ENCODE results near the gene GSG1L.

The GSG1L gene

GRCh38 chr16:27840311-27841060 lies 223.0 kb downstream of the GSG1L start:
- DNase-seq, result no peak

- DNase-seq, result no peak
Measured at GRCh38 chr16:27839419-27839818, 224.1 kb downstream of the GSG1L start.

DNA sequence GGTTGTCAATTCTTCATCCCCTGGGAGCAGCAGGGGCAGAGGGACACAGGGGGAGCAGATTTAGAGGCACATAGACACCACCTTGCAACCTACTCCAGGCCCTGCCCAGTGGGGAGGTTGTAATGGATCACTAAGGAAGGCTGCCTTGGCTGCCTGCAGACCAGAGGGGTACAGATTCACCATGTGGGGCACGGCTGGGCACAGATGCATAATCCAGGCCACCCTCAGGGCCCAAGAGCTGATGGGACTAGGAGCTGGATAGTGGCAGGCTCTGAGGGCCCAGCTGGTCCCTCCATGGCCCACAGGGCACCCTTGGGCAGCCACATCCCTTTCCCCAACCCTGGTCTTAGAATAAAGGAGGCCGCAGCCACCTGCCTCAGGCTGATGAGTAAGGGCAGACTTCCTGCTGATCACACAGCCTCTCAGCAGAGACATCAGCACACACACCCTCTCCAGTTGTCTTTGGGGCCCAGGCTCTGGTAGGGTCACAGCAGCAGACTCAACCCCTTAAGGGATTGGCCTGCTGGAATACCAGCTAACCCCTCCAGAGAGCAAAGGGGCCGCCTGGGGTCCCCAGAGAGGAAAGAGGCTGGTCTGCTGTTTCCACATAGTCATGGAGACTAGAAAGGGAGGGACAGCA lies 224.9 kb downstream of the GSG1L start:
- DNase-seq, result no peak

DNA sequence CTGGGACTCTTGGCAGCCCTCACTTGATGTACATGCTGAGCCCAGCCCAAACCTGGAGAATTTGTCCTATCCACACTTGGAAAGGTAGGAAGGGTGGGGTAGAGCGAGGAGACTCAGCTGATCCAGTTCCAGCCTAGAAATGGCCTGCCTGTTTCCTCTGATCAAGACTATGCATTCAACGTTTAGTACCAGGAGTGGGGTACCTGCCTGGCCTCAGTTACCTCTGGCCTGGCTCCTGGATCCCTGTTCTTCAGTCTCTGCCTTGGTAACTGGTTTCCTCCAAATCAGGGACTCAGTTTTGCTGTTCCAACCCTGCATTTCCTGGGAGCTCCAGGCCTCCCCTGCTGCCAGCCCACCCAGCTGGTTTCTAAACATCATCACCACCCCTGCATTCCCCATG lies 233.5 kb downstream of the GSG1L start:
- DNase-seq, result no peak

DNA sequence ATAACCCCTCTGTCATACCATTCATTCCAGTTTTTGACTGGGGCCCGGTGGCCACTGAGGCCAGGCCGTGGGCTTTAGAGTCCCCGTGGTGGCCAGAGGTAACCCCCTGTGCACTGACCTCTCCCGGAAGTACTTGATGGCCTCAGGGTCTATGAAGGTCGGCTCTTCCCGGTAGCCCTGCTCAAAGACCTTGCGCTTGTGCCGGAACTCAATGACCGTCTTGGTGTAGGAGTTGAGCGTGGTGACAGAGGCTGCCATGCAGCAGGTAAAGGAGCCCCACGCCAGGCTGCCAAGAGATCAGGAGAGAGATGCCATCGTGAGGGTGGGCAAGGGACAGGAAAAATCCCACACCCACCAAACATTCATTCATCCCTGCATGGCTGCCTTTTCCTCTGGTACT lies 234.8 kb downstream of the GSG1L start:
- DNase-seq, result no peak

GRCh38 chr16:27827765-27828164 lies 235.7 kb downstream of the GSG1L start:
- DNase-seq, result no peak

- no peak for DNase-seq
Measured at GRCh38 chr16:27826893-27827289, 236.6 kb downstream of the GSG1L start.

GRCh38 chr16:27826081-27826892 lies 237.2 kb downstream of the GSG1L start:
- no peak for DNase-seq

- DNase-seq, result no peak
Measured at GRCh38 chr16:27824786-27825185, 238.7 kb downstream of the GSG1L start.

- DNase-seq, result no peak
Measured at GRCh38 chr16:27824006-27824405, 239.5 kb downstream of the GSG1L start.

- no peak for DNase-seq
Measured at GRCh38 chr16:27823421-27823820, 240.1 kb downstream of the GSG1L start.

- DNase-seq, result no peak
Measured at GRCh38 chr16:27822996-27823395, 240.5 kb downstream of the GSG1L start.

GRCh38 chr16:27822529-27822928 lies 241.0 kb downstream of the GSG1L start:
- DNase-seq, result no peak

- DNase-seq, result no peak
Measured at GRCh38 chr16:27820646-27821345, 242.7 kb downstream of the GSG1L start.

DNA sequence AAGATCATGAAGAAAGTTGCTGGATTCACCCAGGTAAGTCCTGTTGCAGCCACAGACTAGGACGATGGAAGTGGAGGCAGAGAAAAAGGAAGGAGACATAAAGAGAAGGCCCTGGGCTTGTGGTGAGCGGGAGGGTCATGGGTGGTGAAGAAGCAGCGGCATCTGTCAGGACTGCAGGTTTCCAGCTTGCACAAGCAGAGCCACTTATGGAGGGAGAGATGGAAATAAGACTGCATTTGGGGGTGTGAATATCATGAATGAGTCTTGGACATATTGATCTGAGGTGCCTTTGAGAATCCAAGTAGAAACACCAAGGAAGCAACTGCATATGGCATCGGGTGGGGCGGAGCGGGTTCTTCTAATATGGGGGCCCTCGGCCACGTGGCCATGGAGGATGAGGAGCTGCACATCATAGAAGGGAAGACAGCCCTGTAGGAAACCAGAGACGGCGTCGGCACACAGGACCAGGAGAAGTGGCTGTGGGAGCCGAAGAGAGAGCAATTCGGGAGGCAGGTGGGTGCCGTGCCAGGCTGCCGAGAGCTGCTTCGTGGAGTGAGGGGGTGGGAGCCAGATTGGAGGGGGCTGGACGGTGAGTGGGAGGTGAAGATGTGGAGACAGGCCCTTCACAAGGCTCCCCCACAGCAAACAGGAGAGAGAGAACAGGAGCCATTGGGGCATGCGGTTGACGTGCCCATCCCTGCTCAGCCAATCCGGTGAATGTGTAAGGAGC lies 243.5 kb downstream of the GSG1L start:
- DNase-seq, result no peak

GRCh38 chr16:27819356-27819755 lies 244.2 kb downstream of the GSG1L start:
- no peak for DNase-seq

- no peak for DNase-seq
Measured at GRCh38 chr16:27818246-27818645, 245.3 kb downstream of the GSG1L start.

DNA sequence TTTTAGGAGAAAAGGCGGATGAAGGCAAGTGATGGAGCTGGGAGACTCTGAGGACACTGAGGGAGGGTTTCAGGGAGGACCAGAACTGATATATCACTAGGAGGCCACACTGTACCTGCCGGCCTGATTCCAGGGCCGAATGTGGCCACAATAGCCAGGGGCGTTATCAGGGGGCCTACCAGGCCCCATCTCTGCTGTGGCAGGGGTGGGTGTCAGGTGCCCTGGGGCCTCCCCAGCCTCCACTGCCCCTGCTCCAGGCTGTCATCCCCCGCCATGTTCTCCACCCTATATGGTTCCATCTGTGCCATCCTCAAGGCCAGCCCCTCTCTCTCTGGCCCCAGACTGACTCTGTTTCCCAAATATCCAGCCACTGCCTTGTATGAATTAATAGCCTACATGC lies 246.5 kb downstream of the GSG1L start:
- DNase-seq, result no peak

DNA sequence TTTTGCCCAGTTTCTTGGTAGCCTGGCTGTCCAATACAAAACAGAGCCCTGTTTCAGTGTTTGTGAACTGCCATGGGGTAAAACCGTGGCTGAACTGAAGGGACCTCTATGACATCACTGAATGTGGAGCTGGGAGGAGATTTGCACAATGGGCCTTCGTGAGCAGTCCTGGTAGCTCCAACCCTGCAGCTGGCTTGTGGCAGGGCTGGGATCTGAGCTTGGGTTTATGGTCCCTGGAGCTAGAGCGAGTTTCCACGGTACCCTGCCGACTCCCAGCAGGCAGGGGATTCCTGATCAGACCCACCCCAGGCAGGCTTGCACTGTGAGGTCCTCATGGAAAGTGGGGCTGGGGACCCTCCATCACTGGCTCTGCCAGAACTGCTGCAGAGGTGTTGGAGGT lies 247.0 kb downstream of the GSG1L start:
- DNase-seq, result no peak

- no peak for DNase-seq
Measured at GRCh38 chr16:27813591-27813990, 249.9 kb downstream of the GSG1L start.

GRCh38 chr16:27811881-27812280 lies 251.6 kb downstream of the GSG1L start:
- DNase-seq, result no peak

GRCh38 chr16:27806986-27807385 lies 256.5 kb downstream of the GSG1L start:
- DNase-seq, result no peak

DNA sequence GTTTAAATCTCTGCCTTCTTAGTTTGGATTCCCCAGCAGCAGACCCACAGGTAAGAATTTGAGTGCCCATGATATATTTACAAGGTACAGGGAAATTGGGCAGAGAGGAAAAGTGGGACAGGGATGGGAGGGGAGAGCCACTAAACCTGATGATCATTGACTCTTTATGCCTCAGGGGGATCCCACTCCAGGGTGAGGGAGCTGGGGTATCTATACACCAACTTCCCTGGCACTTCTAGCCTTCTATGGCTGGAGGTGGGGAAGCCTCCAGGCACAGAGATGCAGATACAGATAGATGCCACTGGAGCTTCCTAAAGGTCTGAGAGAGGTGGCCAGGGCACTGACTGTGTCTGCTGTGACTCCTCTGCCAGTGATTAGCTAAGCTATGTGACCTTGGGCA lies 257.1 kb downstream of the GSG1L start:
- DNase-seq, result no peak

Data from activated naive CD4-positive, alpha-beta T cell treated with Interleukin-2 at 50 U/mL for 16 hours (primary cell).